ENCODE measurements around the gene RAB11FIP3.

The RAB11FIP3 gene

DNA sequence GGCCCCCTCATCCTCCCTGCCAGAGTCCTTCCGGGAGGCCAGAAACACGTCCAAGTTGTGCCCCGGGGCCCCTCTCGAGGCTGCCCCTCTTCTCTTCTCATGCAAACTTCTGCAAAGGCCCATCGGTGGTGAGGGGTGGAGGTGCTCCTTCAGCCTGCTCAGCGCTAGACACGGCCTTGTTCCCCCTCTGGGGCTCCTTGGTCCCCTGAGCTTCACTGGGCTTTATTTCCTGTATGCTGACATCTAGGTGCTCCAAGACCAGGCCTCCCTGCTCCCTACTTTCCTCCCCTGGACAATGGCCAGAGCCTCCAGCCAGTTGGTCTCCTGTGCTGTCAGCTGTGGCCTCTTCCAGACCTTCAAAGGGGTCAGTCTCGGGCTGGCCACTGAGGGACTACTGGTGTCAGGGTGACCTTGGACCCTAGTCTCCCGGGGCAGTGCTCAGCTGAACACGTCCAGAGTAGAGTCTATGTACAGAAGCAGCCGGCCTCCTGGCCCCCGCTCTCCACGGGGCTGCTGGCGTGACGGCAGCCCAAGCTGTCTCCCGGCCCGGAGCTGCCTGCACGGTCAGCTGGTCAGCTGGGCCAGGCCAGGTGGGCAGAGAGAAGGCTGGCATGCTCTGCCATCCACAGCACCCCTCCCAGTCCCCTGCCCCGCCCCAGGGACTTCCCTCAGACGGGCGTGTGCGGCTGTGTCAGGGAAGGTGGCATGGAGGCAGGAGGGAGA, 133.0 kb downstream of the RAB11FIP3 start:
- Histone ChIP-seq H3K9me3 (no peaks in the 10 kb centered on the region), H3K36me3 (peaks cover 9% of the 10 kb centered on the region), H3K27me3 (peaks cover 62% of the 10 kb centered on the region), H3K4me3 (ENCODE audit: low read depth in 1 of 2, low read length in 1 of 2) (no peak overlapping the region), H3K4me1 (ENCODE audit: control insufficient read depth in 1 of 2, insufficient read depth in 1 of 2, low read depth in 1 of 2, low read length in 1 of 2) (no peaks in the 10 kb centered on the region), H3K27ac (no peak overlapping the region)
- TF ChIP-seq, protein P1, sequence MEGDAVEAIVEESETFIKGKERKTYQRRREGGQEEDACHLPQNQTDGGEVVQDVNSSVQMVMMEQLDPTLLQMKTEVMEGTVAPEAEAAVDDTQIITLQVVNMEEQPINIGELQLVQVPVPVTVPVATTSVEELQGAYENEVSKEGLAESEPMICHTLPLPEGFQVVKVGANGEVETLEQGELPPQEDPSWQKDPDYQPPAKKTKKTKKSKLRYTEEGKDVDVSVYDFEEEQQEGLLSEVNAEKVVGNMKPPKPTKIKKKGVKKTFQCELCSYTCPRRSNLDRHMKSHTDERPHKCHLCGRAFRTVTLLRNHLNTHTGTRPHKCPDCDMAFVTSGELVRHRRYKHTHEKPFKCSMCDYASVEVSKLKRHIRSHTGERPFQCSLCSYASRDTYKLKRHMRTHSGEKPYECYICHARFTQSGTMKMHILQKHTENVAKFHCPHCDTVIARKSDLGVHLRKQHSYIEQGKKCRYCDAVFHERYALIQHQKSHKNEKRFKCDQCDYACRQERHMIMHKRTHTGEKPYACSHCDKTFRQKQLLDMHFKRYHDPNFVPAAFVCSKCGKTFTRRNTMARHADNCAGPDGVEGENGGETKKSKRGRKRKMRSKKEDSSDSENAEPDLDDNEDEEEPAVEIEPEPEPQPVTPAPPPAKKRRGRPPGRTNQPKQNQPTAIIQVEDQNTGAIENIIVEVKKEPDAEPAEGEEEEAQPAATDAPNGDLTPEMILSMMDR (IDR thresholded peaks at IDR 0.05), result no peak

DNA sequence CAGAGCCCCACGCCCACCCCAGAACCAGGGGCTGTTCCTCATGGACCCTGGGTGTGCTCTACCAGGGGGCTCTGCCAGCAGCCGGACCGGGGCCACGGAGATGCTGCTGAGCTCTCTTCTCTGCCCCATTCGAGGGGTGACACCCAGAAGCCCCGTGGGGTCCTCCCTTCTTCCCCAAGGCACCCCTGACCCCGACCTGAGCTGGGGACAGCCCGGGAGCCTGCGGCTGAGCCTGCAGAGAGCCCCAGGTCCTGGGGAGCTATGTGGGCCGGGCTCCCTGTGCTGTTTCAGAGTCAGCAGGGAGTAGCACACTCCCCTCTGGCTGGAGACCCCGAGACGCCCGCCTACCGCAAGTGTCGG, 133.6 kb downstream of the RAB11FIP3 start:
- no peak overlapping the region for H3K27ac ChIP-seq
- H3K36me3 ChIP-seq, result peaks cover 4% of the 10 kb centered on the region
- H3K27me3 ChIP-seq, result peaks cover 65% of the 10 kb centered on the region
- TF ChIP-seq, protein P1 (IDR thresholded peaks at IDR 0.05), result no peak
- no peaks in the 10 kb centered on the region for H3K9me3 ChIP-seq
- no peak overlapping the region for H3K4me3 ChIP-seq (ENCODE audit: low read depth in 1 of 2, low read length in 1 of 2)
- no peaks in the 10 kb centered on the region for H3K4me1 ChIP-seq (ENCODE audit: control insufficient read depth in 1 of 2, insufficient read depth in 1 of 2, low read depth in 1 of 2, low read length in 1 of 2)

DNA sequence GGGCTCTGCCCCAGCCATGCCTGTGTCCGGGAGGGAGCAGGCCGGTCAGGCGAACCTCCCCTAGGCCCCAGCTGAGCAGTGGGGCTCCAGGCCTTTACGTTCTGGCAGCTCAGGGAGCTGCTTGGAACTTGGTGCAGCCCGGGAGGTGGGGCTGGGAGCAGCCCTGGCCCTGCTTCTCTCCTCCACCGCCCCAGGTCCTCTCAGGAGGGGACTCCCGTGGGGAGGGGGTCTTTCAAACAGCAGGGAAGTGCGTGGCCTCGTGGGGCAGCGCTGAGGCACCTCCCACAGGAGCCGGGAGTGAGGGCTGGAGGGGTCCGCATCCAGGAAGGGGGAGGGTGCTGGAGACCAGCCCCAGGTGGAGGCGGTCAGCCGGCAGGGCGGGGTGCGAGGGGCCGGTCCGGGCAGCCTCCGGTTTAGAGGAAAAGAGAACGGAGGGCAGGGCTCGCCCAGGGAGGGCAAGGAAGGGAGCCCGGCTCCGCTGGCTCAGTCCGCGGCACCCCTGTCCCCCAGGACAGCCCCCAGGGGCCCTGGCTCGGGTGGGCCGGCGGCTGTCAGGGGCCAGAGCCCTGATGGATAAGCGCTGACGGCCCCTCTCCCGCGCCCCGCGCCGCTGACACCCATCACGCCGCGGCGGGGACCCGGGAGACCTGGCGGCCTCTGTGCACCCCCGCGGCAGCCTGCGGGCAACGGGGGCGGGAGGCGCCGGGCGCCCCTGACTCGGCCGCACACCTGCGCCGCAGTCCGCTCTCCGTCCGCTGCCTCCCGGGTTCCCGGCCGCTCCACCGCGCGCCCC, 134.2 kb downstream of the RAB11FIP3 start:
- no peak overlapping the region for H3K27ac ChIP-seq
- H3K4me3 ChIP-seq (ENCODE audit: low read depth in 1 of 2, low read length in 1 of 2), result no peak overlapping the region
- no peaks in the 10 kb centered on the region for H3K36me3 ChIP-seq
- no peaks in the 10 kb centered on the region for H3K4me1 ChIP-seq (ENCODE audit: control insufficient read depth in 1 of 2, insufficient read depth in 1 of 2, low read depth in 1 of 2, low read length in 1 of 2)
- H3K27me3 ChIP-seq, result peaks cover 65% of the 10 kb centered on the region
- no peaks in the 10 kb centered on the region for H3K9me3 ChIP-seq
- TF ChIP-seq, protein P1 (IDR thresholded peaks at IDR 0.05), result no peak

DNA sequence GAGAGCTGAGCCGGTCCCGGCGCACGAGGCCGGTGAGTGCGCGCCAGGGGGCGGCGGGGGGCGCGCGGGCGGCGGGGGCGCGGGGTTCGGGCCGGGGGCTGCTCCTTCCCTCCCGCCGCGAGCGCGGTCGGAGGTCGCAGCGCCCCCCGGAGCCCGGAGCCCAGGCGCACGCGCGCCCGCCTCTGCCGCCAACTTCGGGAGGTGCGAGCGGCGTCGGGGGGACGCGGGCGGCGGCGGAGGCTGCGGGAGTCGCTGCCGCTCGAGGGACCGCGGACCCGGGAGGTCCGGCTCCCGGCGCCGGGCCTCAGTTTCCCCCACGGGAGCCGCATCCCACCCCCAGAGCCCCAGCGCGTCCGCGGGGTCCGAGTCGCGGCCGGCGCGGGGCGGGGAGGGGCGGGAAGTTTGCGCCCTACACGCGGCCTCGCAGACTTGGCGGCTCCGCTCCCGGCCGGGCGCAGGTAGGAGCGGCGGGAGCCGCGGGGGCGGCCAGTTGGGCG, 134.8 kb downstream of the RAB11FIP3 start, which contains the start of gene PRR35:
PRR35 (plus strand) TSS at position 191 of the 497 bp plus-strand sequence. CDS start 2,901 bp downstream, outside the sequence.
- TF ChIP-seq, protein P1 (IDR thresholded peaks at IDR 0.05), result no peak
- H3K27ac ChIP-seq, result no peak within 1 kb of the TSS
- no peaks in the 10 kb centered on the region for H3K36me3 ChIP-seq
- peaks cover 65% of the 10 kb centered on the region for H3K27me3 ChIP-seq
- no peaks in the 10 kb centered on the region for H3K4me1 ChIP-seq (ENCODE audit: control insufficient read depth in 1 of 2, insufficient read depth in 1 of 2, low read depth in 1 of 2, low read length in 1 of 2)
- H3K9me3 ChIP-seq, result no peaks in the 10 kb centered on the region
- H3K4me3 ChIP-seq (ENCODE audit: low read depth in 1 of 2, low read length in 1 of 2), result no peak within 1 kb of the TSS

DNA sequence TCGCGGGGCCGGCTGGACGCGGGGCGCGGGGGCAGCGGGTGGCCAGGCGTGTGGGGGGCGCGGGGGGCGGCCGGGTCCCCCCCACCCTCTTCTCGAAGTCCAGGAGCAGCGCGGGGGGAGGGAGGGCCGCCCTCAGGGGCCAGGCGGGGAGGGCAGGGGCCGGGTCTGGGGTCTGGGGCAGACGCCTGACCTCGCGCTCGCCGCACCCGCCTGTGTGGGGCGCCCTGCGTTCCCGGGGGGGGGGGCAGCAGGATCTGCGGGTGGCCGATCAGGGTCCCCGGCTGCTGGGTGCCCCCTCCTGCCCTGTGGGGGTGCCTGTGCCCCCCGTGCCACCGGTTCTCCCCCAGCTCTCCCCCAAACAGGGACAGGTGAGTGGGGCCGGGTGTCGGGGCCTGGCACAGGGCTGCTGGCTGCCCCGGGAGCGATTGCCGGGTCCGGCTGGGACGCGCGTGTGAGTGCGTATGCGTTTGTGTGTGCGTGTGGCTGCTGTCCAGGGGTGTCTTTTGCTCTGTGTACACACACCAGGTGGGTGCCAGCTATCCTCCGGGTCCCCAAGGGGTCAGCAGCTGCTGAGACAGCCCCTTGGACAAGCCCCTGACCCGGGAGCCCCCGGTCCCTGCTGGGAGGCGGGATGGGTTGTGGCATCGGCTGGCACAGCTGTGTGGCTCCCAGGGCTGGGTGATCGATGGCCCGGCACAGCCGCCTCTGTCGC, 135.4 kb downstream of the RAB11FIP3 start:
- H3K4me1 ChIP-seq (ENCODE audit: control insufficient read depth in 1 of 2, insufficient read depth in 1 of 2, low read depth in 1 of 2, low read length in 1 of 2), result no peaks in the 10 kb centered on the region
- H3K4me3 ChIP-seq (ENCODE audit: low read depth in 1 of 2, low read length in 1 of 2), result no peak overlapping the region
- TF ChIP-seq, protein P1 (IDR thresholded peaks at IDR 0.05), result no peak
- H3K9me3 ChIP-seq, result no peaks in the 10 kb centered on the region
- H3K36me3 ChIP-seq, result no peaks in the 10 kb centered on the region
- H3K27ac ChIP-seq, result no peak overlapping the region
- peaks cover 65% of the 10 kb centered on the region for H3K27me3 ChIP-seq
